Lung (tissue), 12 donors: ENCODE data around the gene ABCB11. TPM values are rescaled to one million over a fixed set of nuclear protein-coding genes. Genes with fewer than 3 reads are reported as not detected.

Experiments used
- ATAC-seq: fragments of 200-7000 bp; cut with Tn5 transposase; one replicate; pipeline ENCODE4 v1.9.1; 2020; ENCODE audit warnings: moderate number of reproducible peaks; ENCODE audit not compliant: insufficient read depth, low FRiP score
- DNase-seq, 3 donors: peaks; one replicate each; pipeline ENCODE4 v3.0.0-alpha.2; 2013 to 2017
- H3K27ac ChIP-seq, 2 donors: one replicate each; pipeline ENCODE4 v1.5.1; 2013; ENCODE audit warnings: mild to moderate bottlenecking in 2 of 2, moderate library complexity in 2 of 2, control low read depth in 1 of 2, inconsistent platforms in 1 of 2, low read depth in 1 of 2, low read length in 1 of 2
- H3K27me3 ChIP-seq, 3 donors: one replicate each; pipeline ENCODE4 v1.5.1; 2013; ENCODE audit warnings: low read length in 2 of 3; ENCODE audit not compliant: control insufficient read depth in 3 of 3, insufficient read depth in 3 of 3
- H3K36me3 ChIP-seq, 4 donors: one replicate each; pipeline ENCODE4 v1.5.1; 2013; ENCODE audit warnings: low read length in 4 of 4, mild to moderate bottlenecking in 1 of 4, moderate library complexity in 1 of 4; ENCODE audit not compliant: control insufficient read depth in 4 of 4, insufficient read depth in 4 of 4
- H3K4me1 ChIP-seq, 5 donors: one replicate each; pipeline ENCODE4 v1.5.1; 2013; ENCODE audit warnings: low read length in 5 of 5, mild to moderate bottlenecking in 2 of 5, moderate library complexity in 1 of 5; ENCODE audit not compliant: control insufficient read depth in 5 of 5, insufficient read depth in 5 of 5
- H3K4me3 ChIP-seq: one replicate; pipeline ENCODE4 v1.5.1; 2013; ENCODE audit warnings: mild to moderate bottlenecking, control low read depth, moderate library complexity
- H3K9ac ChIP-seq, 2 donors: one replicate each; pipeline ENCODE4 v1.5.1; 2013; ENCODE audit warnings: low read length in 2 of 2, control low read depth in 1 of 2; ENCODE audit not compliant: insufficient read depth in 1 of 2
- H3K9me3 ChIP-seq, 4 donors: one replicate each; pipeline ENCODE4 v1.5.1; 2013; ENCODE audit warnings: low read length in 3 of 4, mild to moderate bottlenecking in 1 of 4, moderate library complexity in 1 of 4; ENCODE audit not compliant: control insufficient read depth in 4 of 4, insufficient read depth in 3 of 4
- CTCF ChIP-seq: IDR thresholded peaks from 2 replicates; pipeline ENCODE4 v1.5.1; 2012; ENCODE audit warnings: mild to moderate bottlenecking; ENCODE audit errors: control extremely low read depth, extremely low read depth
- WGBS, 2 donors: extraction: QIAGEN DNeasy Blood & Tissue Kit; methylation state at CpG; one replicate each; pipeline ENCODE4 v1.1.7; 2013; 5-methylcytosine and 5-hydroxymethylcytosine counted together
- polyA plus RNA-seq, 2 donors: library from polyadenylated mRNA; stranded (reverse); fragments of 200-250 nt; gene quantifications; one replicate each; pipeline ENCODE4 v1.2.1, GENCODE V29; 2013
- total RNA-seq, 2 donors: library from RNA; depleted of rRNA in 1 of 2; stranded (reverse); fragments of >200 nt in 1 of 2; gene quantifications; one replicate each; pipeline ENCODE4 v1.2.1, GENCODE V29; 2014 to 2021
- donor health status: control.
- donor health status: control.
- donor health status: Bipolar disorder and iron deficiency.
- donor health status: healthy.
- donor health status: DM: yes; HTN: yes; CAD: no.

The ABCB11 gene
- total and polyA plus RNA-seq, 4 donors = 0.02 to 0.37 (median 0.09) TPM

- no peaks in the 10 kb centered on the region for H3K27me3 ChIP-seq
- no peaks in the 10 kb centered on the region for H3K36me3 ChIP-seq
- no peaks in the 10 kb centered on the region for H3K4me1 ChIP-seq
- TF ChIP-seq CTCF = no peak
- peaks cover 0 to 8% (median 0%) of the 10 kb centered on the region in 4 donors for H3K9me3 ChIP-seq
- no peak overlapping the region for H3K4me3 ChIP-seq
- no peak overlapping the region for H3K27ac ChIP-seq
- 77 to 88% methylated on average over 4 of the region's 4 CpGs for WGBS, 2 donors
- ATAC-seq (no peak), DNase-seq (no peak)
- H3K9ac ChIP-seq = no peak overlapping the region
Measured at GRCh38 chr2:169046440-169047151, 15.5 kb upstream of the ABCB11 start.

- H3K27ac ChIP-seq = no peak overlapping the region
- peaks cover 0 to 8% (median 0%) of the 10 kb centered on the region in 4 donors for H3K9me3 ChIP-seq
- H3K4me3 ChIP-seq = no peak overlapping the region
- H3K4me1 ChIP-seq = no peaks in the 10 kb centered on the region
- DNase-seq (no peak), ATAC-seq (no peak)
- no peaks in the 10 kb centered on the region for H3K36me3 ChIP-seq
- WGBS, 2 donors = 87 to 97% methylated on average over 1 of the region's 1 CpG
- no peaks in the 10 kb centered on the region for H3K27me3 ChIP-seq
- no peak overlapping the region for H3K9ac ChIP-seq
- TF ChIP-seq CTCF = no peak
Measured at GRCh38 chr2:169042856-169043255, 11.7 kb upstream of the ABCB11 start.

- 31 to 46% methylated on average over 1 of the region's 1 CpG for WGBS, 2 donors
- no peak for ATAC-seq
- DNase-seq = no peak
Measured at GRCh38 chr2:169041594-169041993, 10.5 kb upstream of the ABCB11 start.

More at GRCh38 chr2:169041594-169041993, 10.5 kb upstream of the ABCB11 start:
- H3K27me3 ChIP-seq = no peaks in the 10 kb centered on the region
- H3K4me1 ChIP-seq = no peaks in the 10 kb centered on the region
- no peak for TF ChIP-seq CTCF
- no peak overlapping the region for H3K27ac ChIP-seq
- H3K9ac ChIP-seq = no peak overlapping the region
- peaks cover 0 to 3% (median 0%) of the 10 kb centered on the region in 4 donors for H3K9me3 ChIP-seq
- H3K4me3 ChIP-seq = no peak overlapping the region
- H3K36me3 ChIP-seq = no peaks in the 10 kb centered on the region
